ENCODE measurements around the gene DNASE2. TPM values are rescaled to one million over a fixed set of nuclear protein-coding genes. Genes with fewer than 3 reads are reported as not detected.
"Not testable (repeated sequence)": the region's sequence is repeated elsewhere in the genome, so short reads cannot be mapped to it uniquely, and the experiment has no call there.

The DNASE2 gene
- total RNA-seq, 2 experiments from 2014 or later: 29.0 to 30.4 TPM

GRCh38 chr19:12867120-12868099 lies 13.8 kb downstream of the DNASE2 start:
- DNase-seq (peak; percentile 89), ATAC-seq (ENCODE audit: low read depth) (peak; percentile 84)
- POLR2A ChIA-PET: interaction anchor here (0.5 to 0.6 kb wide), 3 partner anchors 185 to 1402 kb away, joined by 3 to 5 read pairs (median 4); no protein-coding TSS in a partner anchor
- Mint-ChIP-seq H3K27ac (peak overlapping the region; percentile 43), H3K4me1 (peaks cover 12% of the 10 kb centered on the region), H3K4me3 (peak overlapping the region; percentile 61), H3K36me3 (peaks cover 7% of the 10 kb centered on the region), H3K9me3 (no peaks in the 10 kb centered on the region), H3K27me3 (no peaks in the 10 kb centered on the region)

GRCh38 chr19:12866416-12867119 lies 14.7 kb downstream of the DNASE2 start:
- POLR2A ChIA-PET: interaction anchor here (0.5 kb wide), 1 partner anchor 93 kb away, joined by 5 read pairs; no protein-coding TSS in a partner anchor
- H3K4me1 Mint-ChIP-seq: peaks cover 10% of the 10 kb centered on the region
- no peak for ATAC-seq (ENCODE audit: low read depth)

GRCh38 chr19:12865746-12866415 lies 15.4 kb downstream of the DNASE2 start:
- Mint-ChIP-seq H3K36me3 (no peaks in the 10 kb centered on the region), H3K4me3 (no peak overlapping the region), H3K27me3 (peaks cover 3% of the 10 kb centered on the region)

More at GRCh38 chr19:12866416-12867119, 14.7 kb downstream of the DNASE2 start:
- Mint-ChIP-seq H3K9me3 (no peaks in the 10 kb centered on the region), H3K27me3 (peaks cover 3% of the 10 kb centered on the region), H3K27ac (peak overlapping the region; percentile 60), H3K4me3 (peak overlapping the region; percentile 28), H3K36me3 (no peaks in the 10 kb centered on the region)
- no peak for DNase-seq

GRCh38 chr19:12864721-12865715 lies 16.2 kb downstream of the DNASE2 start:
- Mint-ChIP-seq H3K27me3 (peaks cover 3% of the 10 kb centered on the region), H3K4me3 (no peak overlapping the region), H3K4me1 (peaks cover 10% of the 10 kb centered on the region), H3K36me3 (no peaks in the 10 kb centered on the region), H3K27ac (no peak overlapping the region), H3K9me3 (no peaks in the 10 kb centered on the region)
- POLR2A ChIA-PET: interaction anchor here (1.6 kb wide), 1 partner anchor 18 kb away, joined by 6 read pairs; no protein-coding TSS in a partner anchor
- DNase-seq: no peak
- ATAC-seq (ENCODE audit: low read depth): no peak

More at GRCh38 chr19:12865746-12866415, 15.4 kb downstream of the DNASE2 start:
- Mint-ChIP-seq H3K4me1 (peaks cover 10% of the 10 kb centered on the region), H3K9me3 (no peaks in the 10 kb centered on the region), H3K27ac (no peak overlapping the region)
- ATAC-seq (ENCODE audit: low read depth): no peak
- POLR2A ChIA-PET: interaction anchor here (0.5 kb wide), 1 partner anchor 93 kb away, joined by 5 read pairs; no protein-coding TSS in a partner anchor
- no peak for DNase-seq

GRCh38 chr19:12864143-12864542 lies 17.1 kb downstream of the DNASE2 start:
- Mint-ChIP-seq H3K4me3 (no peak overlapping the region), H3K9me3 (no peaks in the 10 kb centered on the region), H3K27me3 (peaks cover 5% of the 10 kb centered on the region), H3K36me3 (no peaks in the 10 kb centered on the region), H3K4me1 (peaks cover 10% of the 10 kb centered on the region), H3K27ac (no peak overlapping the region)
- no peak for ATAC-seq (ENCODE audit: low read depth)
- POLR2A ChIA-PET: interaction anchor here (0.7 to 1.6 kb wide), 2 partner anchors 19 to 22 kb away, joined by 4 to 6 read pairs; no protein-coding TSS in a partner anchor
- no peak for DNase-seq

GRCh38 chr19:12859546-12859945 lies 21.7 kb downstream of the DNASE2 start:
- Mint-ChIP-seq H3K4me3 (no peak overlapping the region), H3K36me3 (no peaks in the 10 kb centered on the region), H3K4me1 (no peaks in the 10 kb centered on the region), H3K27ac (no peak overlapping the region), H3K27me3 (peaks cover 12% of the 10 kb centered on the region), H3K9me3 (no peaks in the 10 kb centered on the region)
- ATAC-seq (ENCODE audit: low read depth) (no peak), DNase-seq (no peak)
- POLR2A ChIA-PET: no interaction called here

- POLR2A ChIA-PET: no interaction called here
- no peak for ATAC-seq (ENCODE audit: low read depth)
- DNase-seq: no peak
- Mint-ChIP-seq H3K36me3 (no peaks in the 10 kb centered on the region), H3K4me1 (no peaks in the 10 kb centered on the region), H3K27ac (no peak overlapping the region), H3K4me3 (no peak overlapping the region), H3K9me3 (no peaks in the 10 kb centered on the region), H3K27me3 (peaks cover 12% of the 10 kb centered on the region)
Observed at GRCh38 chr19:12858041-12858928, 23.0 kb downstream of the DNASE2 start.

- H3K36me3 Mint-ChIP-seq: no peaks in the 10 kb centered on the region
- DNase-seq (no peak), ATAC-seq (ENCODE audit: low read depth) (no peak)
- POLR2A ChIA-PET: no interaction called here
- peaks cover 9% of the 10 kb centered on the region for H3K27me3 Mint-ChIP-seq
- H3K4me3 Mint-ChIP-seq: no peak overlapping the region
- H3K27ac Mint-ChIP-seq: no peak overlapping the region
- H3K4me1 Mint-ChIP-seq: no peaks in the 10 kb centered on the region
- no peaks in the 10 kb centered on the region for H3K9me3 Mint-ChIP-seq
Observed at GRCh38 chr19:12856653-12857052, 24.6 kb downstream of the DNASE2 start.

- POLR2A ChIA-PET: interaction anchor here (0.5 to 2.1 kb wide), 4 partner anchors 54 to 103 kb away, joined by 3 to 5 read pairs (median 4); partner anchors contain the start of gene JUNB
- Mint-ChIP-seq H3K27ac (no peak overlapping the region), H3K9me3 (no peaks in the 10 kb centered on the region), H3K4me3 (peak overlapping the region; percentile 61), H3K4me1 (peaks cover 2% of the 10 kb centered on the region), H3K36me3 (no peaks in the 10 kb centered on the region), H3K27me3 (peaks cover 27% of the 10 kb centered on the region)
- peak; percentile 94 for ATAC-seq (ENCODE audit: low read depth)
- DNase-seq: peak; percentile 95
Observed at GRCh38 chr19:12847159-12848139, 33.8 kb downstream of the DNASE2 start.

GRCh38 chr19:12846613-12847012 lies 34.6 kb downstream of the DNASE2 start:
- H3K9me3 Mint-ChIP-seq; H3K4me1 Mint-ChIP-seq; H3K36me3 Mint-ChIP-seq; ATAC-seq (ENCODE audit: low read depth); DNase-seq; H3K27ac Mint-ChIP-seq: not testable (repeated sequence)
- H3K27me3 Mint-ChIP-seq: peaks cover 31% of the 10 kb centered on the region
- POLR2A ChIA-PET: interaction anchor here (1.2 to 2.1 kb wide), 2 partner anchors 53 to 55 kb away, joined by 4 to 5 read pairs; partner anchors contain the start of gene JUNB
- H3K4me3 Mint-ChIP-seq: peak overlapping the region; percentile 19

Data from activated naive CD8-positive, alpha-beta T cell treated with anti-CD3 and anti-CD28 coated beads, Interleukin-2, amount 10 ng/mL, durations not matched to agents 7 days and 5 days (primary cell).